MG63 (cell line): ENCODE data around the gene RPLP1. TPM values are rescaled to one million over a fixed set of nuclear protein-coding genes. Genes with fewer than 3 reads are reported as not detected.

Experiments used
- DNase-seq: peaks from one replicate; pipeline ENCODE4 v3.0.0-alpha.2; 2020
- H3K27me3 ChIP-seq: fragments of 250-450 bp; sonication (Bioruptor Pico); 2 replicates; pipeline ENCODE4 v1.5.1; 2020; ENCODE audit warnings: mild to moderate bottlenecking, moderate library complexity
- H3K36me3 ChIP-seq: fragments of 250-450 bp; sonication (Bioruptor Pico); 2 replicates; pipeline ENCODE4 v1.5.1; 2020; ENCODE audit warnings: mild to moderate bottlenecking, moderate library complexity
- H3K4me3 ChIP-seq: fragments of 250-450 bp; sonication (Bioruptor Pico); 2 replicates; pipeline ENCODE4 v1.5.1; 2020; ENCODE audit warnings: mild to moderate bottlenecking, moderate library complexity
- H3K9me3 ChIP-seq: fragments of 250-450 bp; sonication (Bioruptor Pico); 2 replicates; pipeline ENCODE4 v1.5.1; 2020; ENCODE audit warnings: mild to moderate bottlenecking, moderate library complexity
- total RNA-seq: library from RNA; depleted of rRNA; stranded (reverse); fragments of >200 nt; shearing (Covaris generic); gene quantifications from 2 replicates; pipeline ENCODE4 v1.2.3, GENCODE V29; 2014; ENCODE audit warnings: low replicate concordance; rRNA removed

Gene RPLP1
- total RNA-seq, 1 experiment from 2014 or later = 100 TPM

- Histone ChIP-seq H3K4me3 (no peak overlapping the region), H3K36me3 (no peaks in the 10 kb centered on the region), H3K27me3 (no peaks in the 10 kb centered on the region), H3K9me3 (no peaks in the 10 kb centered on the region)
- no peak for DNase-seq
Measured at GRCh38 chr15:69498282-69498681, 45.7 kb downstream of the RPLP1 start.

GRCh38 chr15:69498987-69499386 is 46.4 kb downstream of the RPLP1 start:
- Histone ChIP-seq H3K4me3 (no peak overlapping the region), H3K27me3 (no peaks in the 10 kb centered on the region), H3K9me3 (no peaks in the 10 kb centered on the region), H3K36me3 (no peaks in the 10 kb centered on the region)
- DNase-seq = no peak

- Histone ChIP-seq H3K27me3 (no peaks in the 10 kb centered on the region), H3K36me3 (no peaks in the 10 kb centered on the region), H3K9me3 (no peaks in the 10 kb centered on the region), H3K4me3 (no peak overlapping the region)
- no peak for DNase-seq
Measured at GRCh38 chr15:69499521-69500211, 47.0 kb downstream of the RPLP1 start.

- DNase-seq = no peak
- Histone ChIP-seq H3K9me3 (no peaks in the 10 kb centered on the region), H3K4me3 (no peak overlapping the region), H3K27me3 (no peaks in the 10 kb centered on the region), H3K36me3 (no peaks in the 10 kb centered on the region)
Measured at GRCh38 chr15:69500339-69500738, 47.7 kb downstream of the RPLP1 start.

GRCh38 chr15:69501456-69501855 is 48.8 kb downstream of the RPLP1 start:
- Histone ChIP-seq H3K27me3 (no peaks in the 10 kb centered on the region), H3K9me3 (no peaks in the 10 kb centered on the region), H3K36me3 (no peaks in the 10 kb centered on the region), H3K4me3 (no peak overlapping the region)
- DNase-seq = no peak

GRCh38 chr15:69502470-69503045 is 49.9 kb downstream of the RPLP1 start:
- Histone ChIP-seq H3K36me3 (no peaks in the 10 kb centered on the region), H3K9me3 (no peaks in the 10 kb centered on the region), H3K4me3 (no peak overlapping the region), H3K27me3 (no peaks in the 10 kb centered on the region)
- no peak for DNase-seq

- no peak overlapping the region for H3K4me3 ChIP-seq
- no peaks in the 10 kb centered on the region for H3K27me3 ChIP-seq
- no peak for DNase-seq
- no peaks in the 10 kb centered on the region for H3K9me3 ChIP-seq
- H3K36me3 ChIP-seq = no peaks in the 10 kb centered on the region
Measured at GRCh38 chr15:69504352-69505040, 51.9 kb downstream of the RPLP1 start.

Other genes starting within 250 kb of the RPLP1 start
- 8.6 and 8.9 TPM in 2 replicates for gene PAQR5, start 153.9 kb upstream of the RPLP1 start, total RNA-seq
- 33.8 and 75.8 TPM in 2 replicates for gene KIF23, start 38.5 kb upstream of the RPLP1 start, total RNA-seq